Activated CD4-positive, alpha-beta T cell treated with anti-CD3 and anti-CD28 coated beads for 24 hours (primary cell): Measurements from ENCODE around the gene SMG6.
A peak's percentile ranks its signal among the peaks of the same experiment; 100 is the strongest.
"Not testable (repeated sequence)": the region's sequence is repeated elsewhere in the genome, so short reads cannot be mapped to it uniquely, and the experiment has no call there.

Experiments used
- DNase-seq, 2 donors: peaks; one replicate each; pipeline ENCODE4 v3.0.0-alpha.2; 2020; ENCODE audit warnings: low read depth in 2 of 2

The SMG6 gene

GRCh38 chr17:2202996-2203575, 100.5 kb downstream of the SMG6 start:
- DNase-seq, result no peak

DNA sequence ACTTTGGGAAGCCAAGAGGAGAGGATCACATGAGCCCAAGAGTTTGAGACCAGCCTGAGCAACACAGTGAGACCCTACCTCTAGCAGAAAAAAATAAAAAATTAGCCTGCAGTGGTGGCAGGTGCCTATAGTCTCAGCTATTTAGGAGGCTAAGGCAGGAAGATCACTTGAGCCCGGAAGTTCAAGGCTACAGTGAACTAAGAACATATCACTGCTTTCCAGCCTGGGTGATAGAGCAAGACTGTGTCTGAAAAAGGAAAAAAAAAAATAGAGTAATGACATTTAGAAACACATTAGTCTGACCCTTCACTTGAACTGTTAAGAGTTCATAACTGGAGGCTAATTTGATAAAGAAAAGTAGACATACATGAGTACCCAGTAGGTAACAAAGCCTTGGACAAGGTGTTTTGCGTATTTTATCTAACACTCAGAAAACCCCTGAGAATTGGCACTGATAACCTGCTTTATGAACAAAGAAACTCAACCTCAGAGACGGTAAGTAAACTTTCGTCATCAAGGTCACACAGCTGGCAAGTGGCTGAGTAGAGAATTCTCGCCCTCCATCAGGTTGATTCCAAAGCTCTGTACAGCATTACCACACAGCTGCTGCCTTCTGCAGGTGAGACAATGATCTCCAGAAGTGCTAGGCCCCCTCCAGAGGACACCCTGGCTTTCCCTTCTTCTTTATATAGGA, 101.1 kb downstream of the SMG6 start:
- DNase-seq, result no peak

- not testable (repeated sequence) for DNase-seq
These were observed 104.2 kb downstream of the SMG6 start for GRCh38 chr17:2199386-2199785.

- DNase-seq, result no peak
These were observed 104.7 kb downstream of the SMG6 start for GRCh38 chr17:2198927-2199326.

- DNase-seq, result no peak
These were observed 106.3 kb downstream of the SMG6 start for GRCh38 chr17:2197271-2197670.

GRCh38 chr17:2195729-2196128, 107.9 kb downstream of the SMG6 start:
- peak; percentile 37 to 45 for DNase-seq

DNA sequence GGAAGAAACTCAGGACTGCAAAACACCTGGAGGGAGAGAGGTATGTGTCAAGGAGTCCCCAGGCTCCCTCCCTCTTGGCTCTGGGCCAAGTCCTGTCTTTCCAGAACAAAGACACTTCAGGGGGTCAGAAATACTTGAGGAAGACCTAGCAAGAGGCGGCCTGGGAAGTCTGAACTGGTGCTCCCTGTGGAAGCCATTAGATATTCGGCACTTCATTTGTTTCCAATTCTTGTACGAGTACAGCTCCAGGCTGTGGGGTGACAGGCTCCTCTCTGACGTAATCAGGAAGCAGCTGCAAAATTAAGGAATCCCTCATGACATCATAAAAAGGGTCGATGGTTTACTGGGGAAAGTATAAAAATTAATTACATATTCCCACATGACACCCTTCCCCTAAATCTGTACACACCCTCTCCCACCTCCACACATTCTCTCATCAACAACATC, 108.7 kb downstream of the SMG6 start:
- no peak for DNase-seq

- peak in 1 of 2 donors; percentile 43 for DNase-seq
These were observed 111.1 kb downstream of the SMG6 start for GRCh38 chr17:2192367-2193057.

DNA sequence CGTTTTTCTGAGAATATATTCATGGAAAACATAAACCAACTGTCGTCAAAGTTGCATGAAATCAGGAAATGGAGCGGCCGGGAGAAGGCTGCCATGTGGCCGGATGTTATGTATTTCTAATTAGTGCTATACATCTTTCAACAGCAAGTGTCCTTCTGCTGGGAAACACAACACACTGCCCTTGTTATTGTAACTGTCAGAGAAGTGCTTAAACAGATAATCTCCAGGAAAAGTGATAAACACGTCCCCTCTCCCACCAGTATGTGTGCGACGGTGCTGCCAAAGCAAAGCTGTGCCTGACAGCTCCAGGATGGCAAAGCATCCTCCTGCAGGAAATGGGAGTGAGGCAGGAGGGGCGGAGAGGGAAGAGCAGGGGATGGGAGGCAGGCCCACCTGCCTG, 111.8 kb downstream of the SMG6 start:
- no peak for DNase-seq

GRCh38 chr17:2191227-2191626, 112.4 kb downstream of the SMG6 start:
- no peak for DNase-seq

- no peak for DNase-seq
These were observed 113.6 kb downstream of the SMG6 start for GRCh38 chr17:2190014-2190413.

DNA sequence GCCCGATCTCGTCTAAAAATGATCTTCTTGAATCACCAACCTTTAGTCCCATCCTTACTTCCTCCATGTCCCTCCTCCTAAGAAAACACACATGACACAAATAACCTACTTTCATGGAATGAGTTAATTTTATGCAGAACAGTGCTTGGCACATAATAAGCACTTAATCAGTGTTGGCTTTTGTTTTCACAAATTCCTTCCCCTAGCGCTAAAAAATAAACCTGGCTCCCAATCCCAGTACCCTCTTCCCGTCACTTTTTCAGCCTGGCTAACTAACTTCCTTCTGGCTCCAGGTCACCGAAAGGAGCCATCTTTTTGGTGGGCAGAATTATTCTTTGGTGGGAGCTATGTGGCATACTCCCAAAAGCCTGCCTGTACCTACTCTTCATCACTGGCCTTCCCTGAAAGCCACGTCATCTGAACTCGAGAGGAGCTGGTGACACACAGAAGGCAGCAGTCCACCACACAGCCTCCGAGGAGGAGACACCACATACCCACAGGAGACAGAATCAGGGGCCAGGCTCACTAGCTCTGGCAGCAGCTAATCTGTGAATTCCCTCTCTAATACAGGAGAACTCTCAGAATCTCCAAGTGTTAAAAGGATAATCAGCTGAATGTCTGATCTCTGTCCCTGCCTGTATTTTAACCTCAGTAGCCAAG, 114.5 kb downstream of the SMG6 start:
- no peak for DNase-seq

GRCh38 chr17:2187758-2188157, 115.8 kb downstream of the SMG6 start:
- no peak for DNase-seq

- DNase-seq, result no peak
These were observed 116.6 kb downstream of the SMG6 start for GRCh38 chr17:2186937-2187336.

DNA sequence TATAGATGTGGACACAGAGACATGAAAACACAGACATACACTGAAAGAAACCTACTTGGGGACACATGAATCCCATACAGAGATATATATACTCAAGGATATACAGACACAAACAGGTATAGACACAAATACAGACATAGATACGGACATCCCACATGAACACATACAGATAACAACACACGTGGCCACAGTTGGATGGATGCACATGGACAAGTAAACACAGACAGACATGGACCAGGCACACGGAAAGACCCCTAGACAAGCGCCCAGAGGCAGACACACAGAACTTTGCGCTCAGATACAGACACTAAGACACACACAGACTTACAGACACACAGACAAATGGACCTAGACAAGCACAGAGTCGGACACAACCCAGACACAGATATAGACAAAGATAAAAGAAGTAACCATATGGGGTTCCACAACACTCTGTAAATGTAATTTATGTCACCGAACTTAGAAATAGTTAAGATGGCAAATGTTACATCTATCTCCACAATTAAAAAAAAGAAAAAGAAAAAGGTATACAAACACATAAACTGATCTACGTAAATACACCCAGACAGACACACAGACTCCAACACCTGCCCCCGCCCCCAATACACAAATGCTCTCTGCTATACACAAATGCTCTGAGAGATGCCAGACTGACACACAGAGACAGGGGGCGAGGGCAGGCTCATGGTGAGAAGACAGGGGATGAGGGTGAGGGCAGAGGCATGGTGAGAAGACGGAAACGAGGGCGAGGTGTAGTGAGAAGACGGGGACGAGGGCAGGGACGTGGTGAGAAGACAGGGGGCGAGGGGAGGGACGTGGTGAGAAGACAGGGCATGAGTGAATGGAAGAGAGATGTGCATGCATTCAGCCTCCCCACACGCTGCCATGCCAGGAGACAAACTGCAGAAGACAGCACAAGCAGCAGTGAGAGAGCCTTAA, 118.3 kb downstream of the SMG6 start:
- no peak for DNase-seq

- DNase-seq, result no peak
These were observed 120.2 kb downstream of the SMG6 start for GRCh38 chr17:2183346-2183745.

GRCh38 chr17:2181897-2182448, 121.6 kb downstream of the SMG6 start:
- no peak for DNase-seq

- DNase-seq, result no peak
These were observed 122.2 kb downstream of the SMG6 start for GRCh38 chr17:2181206-2181896.

- DNase-seq, result no peak
These were observed 122.8 kb downstream of the SMG6 start for GRCh38 chr17:2180768-2181167.

DNA sequence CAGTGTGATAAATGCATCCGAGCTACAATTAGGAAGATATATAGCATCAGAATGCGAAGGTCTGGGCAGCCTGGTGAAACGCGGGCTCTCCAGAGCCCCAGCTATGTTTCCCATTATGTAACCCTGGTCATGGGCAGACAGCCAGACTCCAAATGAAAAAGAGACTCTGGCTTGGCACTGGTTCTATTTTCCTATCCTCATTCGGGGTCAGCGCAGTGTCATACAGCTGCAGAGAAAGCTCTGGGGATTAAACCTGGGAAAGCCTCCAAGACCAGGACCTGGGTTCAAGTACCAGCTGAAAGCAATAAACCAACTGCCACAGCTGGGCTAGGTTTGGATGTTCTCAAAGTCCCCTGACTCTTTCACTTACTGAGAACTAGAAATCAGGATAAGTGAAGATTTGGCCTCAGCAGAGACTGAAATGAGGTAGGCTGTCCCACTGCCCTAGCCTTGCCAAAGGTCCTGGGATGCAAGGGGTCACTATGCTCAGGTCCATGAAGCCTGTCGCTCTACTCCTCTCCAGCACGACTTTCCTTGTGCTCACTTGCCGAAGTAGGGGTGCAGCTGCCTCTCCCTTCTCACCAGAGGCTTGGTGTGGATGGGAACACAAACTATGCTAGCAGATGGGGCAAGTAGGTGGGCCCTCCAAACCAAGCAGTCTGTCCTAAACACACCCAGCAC, 123.8 kb downstream of the SMG6 start:
- DNase-seq, result no peak
